ENCODE data around the gene TMEM139. TPM values are rescaled to one million over a fixed set of nuclear protein-coding genes. Genes with fewer than 3 reads are reported as not detected.

The TMEM139 gene
- total and polyA plus RNA-seq, 3 donors from 2014 or later = 1.1 to 5.3 (median 2.2) TPM

DNA sequence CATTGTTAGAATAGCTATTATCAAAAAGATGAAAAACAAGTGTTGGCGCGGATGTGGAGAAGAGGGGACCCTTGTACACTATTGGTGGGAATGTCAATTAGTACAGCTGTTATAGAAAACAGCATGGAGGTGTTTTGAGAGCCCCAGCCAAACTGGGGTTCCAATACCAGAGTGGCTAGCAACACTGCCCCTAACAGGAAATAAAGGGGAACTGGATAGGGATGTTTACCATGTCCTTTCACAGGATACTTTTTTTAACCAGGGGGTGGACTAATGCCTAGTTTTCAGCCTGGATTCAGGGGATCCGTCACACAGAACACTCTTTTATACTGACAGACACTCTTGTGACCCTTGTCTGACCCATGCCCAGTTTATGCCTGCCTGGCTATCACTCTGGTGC, 28.4 kb upstream of the TMEM139 start:
- Histone ChIP-seq H3K9me3 (no peaks in the 10 kb centered on the region), H3K27ac (no peak overlapping the region), H3K4me1 (no peaks in the 10 kb centered on the region), H3K4me3 (no peak overlapping the region), H3K36me3 (ENCODE audit: low read depth, missing control alignments) (no peaks in the 10 kb centered on the region), H3K27me3 (no peaks in the 10 kb centered on the region)
- intact Hi-C loops (cut with DNase I; ENCODE audit: low total_unique reads) = no loop called here
- DNase-seq = no peak
- 81 to 86% methylated on average over 3 of the region's 3 CpGs for WGBS, 2 donors
- no peak for TF ChIP-seq POLR2A (IDR thresholded peaks at IDR 0.05)
- TF ChIP-seq, protein P1, sequence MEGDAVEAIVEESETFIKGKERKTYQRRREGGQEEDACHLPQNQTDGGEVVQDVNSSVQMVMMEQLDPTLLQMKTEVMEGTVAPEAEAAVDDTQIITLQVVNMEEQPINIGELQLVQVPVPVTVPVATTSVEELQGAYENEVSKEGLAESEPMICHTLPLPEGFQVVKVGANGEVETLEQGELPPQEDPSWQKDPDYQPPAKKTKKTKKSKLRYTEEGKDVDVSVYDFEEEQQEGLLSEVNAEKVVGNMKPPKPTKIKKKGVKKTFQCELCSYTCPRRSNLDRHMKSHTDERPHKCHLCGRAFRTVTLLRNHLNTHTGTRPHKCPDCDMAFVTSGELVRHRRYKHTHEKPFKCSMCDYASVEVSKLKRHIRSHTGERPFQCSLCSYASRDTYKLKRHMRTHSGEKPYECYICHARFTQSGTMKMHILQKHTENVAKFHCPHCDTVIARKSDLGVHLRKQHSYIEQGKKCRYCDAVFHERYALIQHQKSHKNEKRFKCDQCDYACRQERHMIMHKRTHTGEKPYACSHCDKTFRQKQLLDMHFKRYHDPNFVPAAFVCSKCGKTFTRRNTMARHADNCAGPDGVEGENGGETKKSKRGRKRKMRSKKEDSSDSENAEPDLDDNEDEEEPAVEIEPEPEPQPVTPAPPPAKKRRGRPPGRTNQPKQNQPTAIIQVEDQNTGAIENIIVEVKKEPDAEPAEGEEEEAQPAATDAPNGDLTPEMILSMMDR (IDR thresholded peaks at IDR 0.05) = no peak

- intact Hi-C loops (cut with DNase I; ENCODE audit: low total_unique reads) = no loop called here
- no peak for DNase-seq
- H3K4me1 ChIP-seq = no peaks in the 10 kb centered on the region
- H3K27me3 ChIP-seq = no peaks in the 10 kb centered on the region
- H3K9me3 ChIP-seq = no peaks in the 10 kb centered on the region
- H3K27ac ChIP-seq = no peak overlapping the region
- WGBS, 2 donors = 88 to 92% methylated on average over 4 of the region's 4 CpGs
- no peaks in the 10 kb centered on the region for H3K36me3 ChIP-seq (ENCODE audit: low read depth, missing control alignments)
- H3K4me3 ChIP-seq = no peak overlapping the region
- TF ChIP-seq, protein P1 (IDR thresholded peaks at IDR 0.05) = no peak
- TF ChIP-seq POLR2A (IDR thresholded peaks at IDR 0.05) = no peak
Observed at GRCh38 chr7:143256932-143257331, 27.8 kb upstream of the TMEM139 start.

GRCh38 chr7:143257501-143257900, 27.3 kb upstream of the TMEM139 start:
- Histone ChIP-seq H3K4me1 (no peaks in the 10 kb centered on the region), H3K4me3 (no peak overlapping the region), H3K27ac (no peak overlapping the region), H3K27me3 (no peaks in the 10 kb centered on the region), H3K9me3 (no peaks in the 10 kb centered on the region), H3K36me3 (ENCODE audit: low read depth, missing control alignments) (no peaks in the 10 kb centered on the region)
- TF ChIP-seq POLR2A (IDR thresholded peaks at IDR 0.05) = no peak
- TF ChIP-seq, protein P1 (IDR thresholded peaks at IDR 0.05) = no peak
- 81 to 91% methylated on average over 5 of the region's 5 CpGs for WGBS, 2 donors
- DNase-seq = no peak
- intact Hi-C loops (cut with DNase I; ENCODE audit: low total_unique reads) = no loop called here

DNA sequence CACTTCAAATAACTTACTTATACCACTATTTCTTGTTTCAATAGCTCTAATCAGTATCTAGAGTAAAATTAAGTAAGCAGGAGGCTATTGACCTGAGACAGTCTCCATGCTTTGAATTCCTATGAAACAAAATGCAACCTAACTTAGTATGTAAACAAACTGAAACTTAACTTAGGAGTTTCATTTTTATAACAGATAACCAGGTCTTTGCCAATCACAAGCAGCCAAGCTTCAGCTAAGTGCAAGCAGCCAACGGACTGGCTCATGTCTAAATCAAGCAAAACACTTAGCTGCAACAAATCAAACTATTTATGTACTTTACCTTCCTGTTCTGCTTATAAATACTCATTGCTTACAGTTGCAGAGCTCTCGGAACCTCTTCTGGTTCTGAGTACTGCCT, 25.9 kb upstream of the TMEM139 start:
- intact Hi-C loops (cut with DNase I; ENCODE audit: low total_unique reads) = no loop called here
- no peak for DNase-seq

GRCh38 chr7:143259765-143260164, 25.0 kb upstream of the TMEM139 start:
- Histone ChIP-seq H3K27me3 (no peaks in the 10 kb centered on the region), H3K27ac (no peak overlapping the region), H3K4me1 (peaks cover 9% of the 10 kb centered on the region), H3K4me3 (no peak overlapping the region), H3K9me3 (no peaks in the 10 kb centered on the region), H3K36me3 (ENCODE audit: low read depth, missing control alignments) (no peaks in the 10 kb centered on the region)
- intact Hi-C loops (cut with DNase I; ENCODE audit: low total_unique reads) = no loop called here
- no peak for TF ChIP-seq POLR2A (IDR thresholded peaks at IDR 0.05)
- TF ChIP-seq, protein P1 (IDR thresholded peaks at IDR 0.05) = no peak
- WGBS, 2 donors = 95 to 96% methylated on average over 2 of the region's 2 CpGs
- no peak for DNase-seq

More for the DNA sequence above, 25.9 kb upstream of the TMEM139 start:
- TF ChIP-seq, protein P1 (IDR thresholded peaks at IDR 0.05) = no peak
- no peak for TF ChIP-seq POLR2A (IDR thresholded peaks at IDR 0.05)
- Histone ChIP-seq H3K27me3 (no peaks in the 10 kb centered on the region), H3K9me3 (no peaks in the 10 kb centered on the region), H3K36me3 (ENCODE audit: low read depth, missing control alignments) (no peaks in the 10 kb centered on the region), H3K27ac (no peak overlapping the region), H3K4me3 (no peak overlapping the region), H3K4me1 (no peaks in the 10 kb centered on the region)
- 43 to 61% methylated on average over 2 of the region's 2 CpGs for WGBS, 2 donors

Measured in testis (tissue), 3 donors.